HepG2 (cell line): ENCODE results near the gene MPV17L2. TPM values are rescaled to one million over a fixed set of nuclear protein-coding genes. Genes with fewer than 3 reads are reported as not detected.
A peak's percentile ranks its signal among the peaks of the same experiment; 100 is the strongest.

Source experiments
- BCL6 ChIP-seq: IDR thresholded peaks from 2 replicates; pipeline ENCODE4 v1.6.1; 2016; ENCODE audit warnings: missing genetic modification reagents, missing compliant biosample characterization
- CEBPG ChIP-seq: IDR thresholded peaks from 2 replicates; pipeline ENCODE4 v1.6.1; 2016
- KAT7 ChIP-seq: IDR thresholded peaks from 2 replicates; pipeline ENCODE4 v1.6.1; 2018; ENCODE audit warnings: borderline replicate concordance, missing compliant biosample characterization
- MAFG ChIP-seq: sonication (generic); formaldehyde crosslinking; IDR thresholded peaks from 2 replicates; pipeline ENCODE4 v1.5.1; 2020; ENCODE audit warnings: mild to moderate bottlenecking, missing genetic modification reagents
- MTF2 ChIP-seq: sonication (generic); formaldehyde crosslinking; IDR thresholded peaks from 2 replicates; pipeline ENCODE4 v1.5.0; 2020; ENCODE audit warnings: missing genetic modification reagents, borderline replicate concordance
- MXD1 ChIP-seq: sonication (generic); formaldehyde crosslinking; IDR thresholded peaks from 2 replicates; pipeline ENCODE4 v1.4.0; 2020; ENCODE audit warnings: mild to moderate bottlenecking, missing genetic modification reagents
- NFKB2 ChIP-seq: sonication (generic); formaldehyde crosslinking; IDR thresholded peaks from 2 replicates; pipeline ENCODE4 v1.4.0; 2020; ENCODE audit warnings: missing genetic modification reagents, borderline replicate concordance
- NKX3-1 ChIP-seq: sonication (generic); formaldehyde crosslinking; IDR thresholded peaks from 2 replicates; pipeline ENCODE4 v1.5.0; 2020; ENCODE audit warnings: missing genetic modification reagents
- SNAPC5 ChIP-seq: sonication (generic); formaldehyde crosslinking; IDR thresholded peaks from 2 replicates; pipeline ENCODE4 v1.8.1; 2023; ENCODE audit warnings: mild to moderate bottlenecking, missing genetic modification reagents, borderline replicate concordance
- TEAD2 ChIP-seq: sonication (generic); formaldehyde crosslinking; IDR thresholded peaks from 2 replicates; pipeline ENCODE4 v1.9.0; 2021; ENCODE audit warnings: missing genetic modification reagents
- ZNF12 ChIP-seq: sonication (generic); formaldehyde crosslinking; IDR thresholded peaks from 2 replicates; pipeline ENCODE4 v1.5.0; 2020; ENCODE audit warnings: missing genetic modification reagents
- ZNF274 ChIP-seq: sonication (generic); formaldehyde crosslinking; IDR thresholded peaks from 2 replicates; pipeline ENCODE4 v1.5.1; 2020; ENCODE audit warnings: mild to moderate bottlenecking, missing genetic modification reagents
- ZNF3 ChIP-seq: IDR thresholded peaks from 2 replicates; pipeline ENCODE4 v1.7.0; 2017; ENCODE audit warnings: inconsistent platforms
- polyA plus RNA-seq, 8 experiments: library from polyadenylated mRNA; depleted of rRNA in 3 of 8; stranded (reverse) in 7 of 8; unstranded in 1 of 8; fragments of >200 nt; fragmentation: Illumina TruSeq in 4 of 8; extraction: Trizol in 4 of 8; gene quantifications; 2 replicates each; pipeline versions ENCODE4 v1.2.1 to v1.2.3, GENCODE V29; 2011 to 2016; ENCODE audit warnings: low read depth in 4 of 8, missing spikeins in 1 of 8, mixed read lengths in 1 of 8; ENCODE audit not compliant: insufficient read depth in 1 of 8
- total RNA-seq, 5 experiments: library from RNA; depleted of rRNA; stranded (reverse); fragments of >200 nt; fragmentation: Illumina TruSeq; extraction: Trizol; gene quantifications; 2 replicates each; pipeline ENCODE4 v1.2.3, GENCODE V29; 2016; ENCODE audit warnings: low read depth in 1 of 5
- TF ChIP-seq, protein P1 (sequence below): sonication (generic); formaldehyde crosslinking; IDR thresholded peaks from 2 replicates; pipeline ENCODE4 v1.4.0; 2020; ENCODE audit warnings: missing genetic modification reagents, borderline replicate concordance
- TF ChIP-seq, protein P2 (sequence below): sonication (generic); formaldehyde crosslinking; IDR thresholded peaks from 2 replicates; pipeline ENCODE4 v1.4.0; 2020; ENCODE audit warnings: low read depth, missing genetic modification reagents

Gene MPV17L2
- total and polyA plus RNA-seq, 2 of the 13 experiments (the other 11 are each of a cell fraction or from before 2014, with no cell fraction given) = 13.6 to 16.7 TPM

DNA sequence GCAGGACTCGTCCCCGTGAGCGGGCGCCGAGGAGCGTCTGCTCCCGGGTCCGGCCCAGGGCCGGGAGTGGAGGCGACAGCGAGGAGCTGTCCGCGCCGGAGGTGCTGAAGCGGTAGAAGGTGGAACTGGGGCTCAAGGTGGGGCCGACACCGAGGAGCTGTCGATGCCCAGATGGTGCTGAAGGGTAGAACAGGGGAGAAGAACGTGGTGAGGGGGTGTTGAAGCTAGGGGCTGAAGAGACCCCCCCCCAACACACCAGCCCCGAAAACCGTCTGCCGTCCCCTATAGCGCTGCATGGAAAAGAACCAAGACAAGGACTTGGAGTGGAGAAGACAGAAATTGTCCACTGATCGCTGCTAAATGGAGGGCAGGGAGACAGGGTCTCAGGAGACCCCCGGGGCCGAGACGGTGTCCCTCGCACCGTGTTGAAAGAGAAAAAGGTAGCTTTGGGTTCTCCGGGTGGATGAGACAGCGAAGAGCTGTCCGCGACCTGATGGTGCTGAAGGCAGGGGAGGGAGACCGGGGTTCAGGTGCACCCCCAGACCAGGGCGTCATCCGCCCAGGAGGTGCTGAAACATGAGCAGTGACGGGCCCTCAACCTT is 40.3 kb downstream of the MPV17L2 start (continued):
- TF ChIP-seq, protein P1, sequence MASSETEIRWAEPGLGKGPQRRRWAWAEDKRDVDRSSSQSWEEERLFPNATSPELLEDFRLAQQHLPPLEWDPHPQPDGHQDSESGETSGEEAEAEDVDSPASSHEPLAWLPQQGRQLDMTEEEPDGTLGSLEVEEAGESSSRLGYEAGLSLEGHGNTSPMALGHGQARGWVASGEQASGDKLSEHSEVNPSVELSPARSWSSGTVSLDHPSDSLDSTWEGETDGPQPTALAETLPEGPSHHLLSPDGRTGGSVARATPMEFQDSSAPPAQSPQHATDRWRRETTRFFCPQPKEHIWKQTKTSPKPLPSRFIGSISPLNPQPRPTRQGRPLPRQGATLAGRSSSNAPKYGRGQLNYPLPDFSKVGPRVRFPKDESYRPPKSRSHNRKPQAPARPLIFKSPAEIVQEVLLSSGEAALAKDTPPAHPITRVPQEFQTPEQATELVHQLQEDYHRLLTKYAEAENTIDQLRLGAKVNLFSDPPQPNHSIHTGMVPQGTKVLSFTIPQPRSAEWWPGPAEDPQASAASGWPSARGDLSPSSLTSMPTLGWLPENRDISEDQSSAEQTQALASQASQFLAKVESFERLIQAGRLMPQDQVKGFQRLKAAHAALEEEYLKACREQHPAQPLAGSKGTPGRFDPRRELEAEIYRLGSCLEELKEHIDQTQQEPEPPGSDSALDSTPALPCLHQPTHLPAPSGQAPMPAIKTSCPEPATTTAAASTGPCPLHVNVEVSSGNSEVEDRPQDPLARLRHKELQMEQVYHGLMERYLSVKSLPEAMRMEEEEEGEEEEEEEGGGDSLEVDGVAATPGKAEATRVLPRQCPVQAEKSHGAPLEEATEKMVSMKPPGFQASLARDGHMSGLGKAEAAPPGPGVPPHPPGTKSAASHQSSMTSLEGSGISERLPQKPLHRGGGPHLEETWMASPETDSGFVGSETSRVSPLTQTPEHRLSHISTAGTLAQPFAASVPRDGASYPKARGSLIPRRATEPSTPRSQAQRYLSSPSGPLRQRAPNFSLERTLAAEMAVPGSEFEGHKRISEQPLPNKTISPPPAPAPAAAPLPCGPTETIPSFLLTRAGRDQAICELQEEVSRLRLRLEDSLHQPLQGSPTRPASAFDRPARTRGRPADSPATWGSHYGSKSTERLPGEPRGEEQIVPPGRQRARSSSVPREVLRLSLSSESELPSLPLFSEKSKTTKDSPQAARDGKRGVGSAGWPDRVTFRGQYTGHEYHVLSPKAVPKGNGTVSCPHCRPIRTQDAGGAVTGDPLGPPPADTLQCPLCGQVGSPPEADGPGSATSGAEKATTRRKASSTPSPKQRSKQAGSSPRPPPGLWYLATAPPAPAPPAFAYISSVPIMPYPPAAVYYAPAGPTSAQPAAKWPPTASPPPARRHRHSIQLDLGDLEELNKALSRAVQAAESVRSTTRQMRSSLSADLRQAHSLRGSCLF (CRISPR knock-in tag) = peak; percentile 94; the same call in 1 of the 2 replicates
- TF ChIP-seq BCL6 (CRISPR knock-in tag) = peak; percentile 53
- no peak for TF ChIP-seq CEBPG (CRISPR knock-in tag)
- TF ChIP-seq ZNF12 (CRISPR knock-in tag) = 0 out of 2 replicates have a peak, but pooled peaks have one; percentile 69
- TF ChIP-seq NKX3-1 = peak; percentile 97
- TF ChIP-seq ZNF274 = peak; percentile 95; the same call in 1 of the 2 replicates
- TF ChIP-seq MTF2 (CRISPR knock-in tag) = peak; percentile 93
- TF ChIP-seq ZNF3 (CRISPR knock-in tag) = peak; percentile 64; the same call in 1 of the 2 replicates
- no peak for TF ChIP-seq KAT7
- TF ChIP-seq, protein P2, sequence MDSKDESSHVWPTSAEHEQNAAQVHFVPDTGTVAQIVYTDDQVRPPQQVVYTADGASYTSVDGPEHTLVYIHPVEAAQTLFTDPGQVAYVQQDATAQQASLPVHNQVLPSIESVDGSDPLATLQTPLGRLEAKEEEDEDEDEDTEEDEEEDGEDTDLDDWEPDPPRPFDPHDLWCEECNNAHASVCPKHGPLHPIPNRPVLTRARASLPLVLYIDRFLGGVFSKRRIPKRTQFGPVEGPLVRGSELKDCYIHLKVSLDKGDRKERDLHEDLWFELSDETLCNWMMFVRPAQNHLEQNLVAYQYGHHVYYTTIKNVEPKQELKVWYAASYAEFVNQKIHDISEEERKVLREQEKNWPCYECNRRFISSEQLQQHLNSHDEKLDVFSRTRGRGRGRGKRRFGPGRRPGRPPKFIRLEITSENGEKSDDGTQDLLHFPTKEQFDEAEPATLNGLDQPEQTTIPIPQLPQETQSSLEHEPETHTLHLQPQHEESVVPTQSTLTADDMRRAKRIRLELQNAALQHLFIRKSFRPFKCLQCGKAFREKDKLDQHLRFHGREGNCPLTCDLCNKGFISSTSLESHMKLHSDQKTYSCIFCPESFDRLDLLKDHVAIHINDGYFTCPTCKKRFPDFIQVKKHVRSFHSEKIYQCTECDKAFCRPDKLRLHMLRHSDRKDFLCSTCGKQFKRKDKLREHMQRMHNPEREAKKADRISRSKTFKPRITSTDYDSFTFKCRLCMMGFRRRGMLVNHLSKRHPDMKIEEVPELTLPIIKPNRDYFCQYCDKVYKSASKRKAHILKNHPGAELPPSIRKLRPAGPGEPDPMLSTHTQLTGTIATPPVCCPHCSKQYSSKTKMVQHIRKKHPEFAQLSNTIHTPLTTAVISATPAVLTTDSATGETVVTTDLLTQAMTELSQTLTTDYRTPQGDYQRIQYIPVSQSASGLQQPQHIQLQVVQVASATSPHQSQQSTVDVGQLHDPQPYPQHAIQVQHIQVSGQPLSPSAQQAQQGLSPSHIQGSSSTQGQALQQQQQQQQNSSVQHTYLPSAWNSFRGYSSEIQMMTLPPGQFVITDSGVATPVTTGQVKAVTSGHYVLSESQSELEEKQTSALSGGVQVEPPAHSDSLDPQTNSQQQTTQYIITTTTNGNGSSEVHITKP (CRISPR knock-in tag) = peak; percentile 70
- no peak for TF ChIP-seq MAFG
- peak; percentile 93 for TF ChIP-seq TEAD2 (CRISPR knock-in tag)
- peak; percentile 98; the same call in 1 of the 2 replicates for TF ChIP-seq NFKB2 (CRISPR knock-in tag)
- no peak for TF ChIP-seq SNAPC5 (CRISPR knock-in tag)
- TF ChIP-seq MXD1 (CRISPR knock-in tag) = peak; percentile 90
